Measurements from ENCODE around the gene AGBL2.
"Not testable (repeated sequence)": the region's sequence is repeated elsewhere in the genome, so short reads cannot be mapped to it uniquely, and the experiment has no call there.

Gene AGBL2

GRCh38 chr11:47737817-47738216, 22.6 kb upstream of the AGBL2 start:
- H3K9ac ChIP-seq (ENCODE audit: low read length); H3K9me2 ChIP-seq (replicated peaks; ENCODE audit: insufficient read depth, low read length); H3K27me3 ChIP-seq (replicated peaks; ENCODE audit: insufficient read depth, low read length); H3F3A ChIP-seq (ENCODE audit: insufficient read depth, low read length); DNase-seq; H3K36me3 ChIP-seq (replicated peaks; ENCODE audit: insufficient read depth, low read length); H3K79me2 ChIP-seq (ENCODE audit: low read length); H3K9me3 ChIP-seq (replicated peaks; ENCODE audit: insufficient read depth, low read length); H3K4me3 ChIP-seq (ENCODE audit: low read length); H3K27ac ChIP-seq (ENCODE audit: low read length); H3K4me2 ChIP-seq (ENCODE audit: low read depth, low read length); H4K20me1 ChIP-seq (ENCODE audit: insufficient read depth, low read length); H2AFZ ChIP-seq (ENCODE audit: low read length); H3K4me1 ChIP-seq (ENCODE audit: low read length): not testable (repeated sequence)

GRCh38 chr11:47732271-47732670, 17.1 kb upstream of the AGBL2 start:
- Histone ChIP-seq H3K27ac (ENCODE audit: low read length) (no peak overlapping the region), H3K9me3 (replicated peaks; ENCODE audit: insufficient read depth, low read length) (no peaks in the 10 kb centered on the region), H2AFZ (ENCODE audit: low read length) (no peak overlapping the region), H3K4me2 (ENCODE audit: low read depth, low read length) (no peak overlapping the region), H3K9ac (ENCODE audit: low read length) (no peak overlapping the region), H3K79me2 (ENCODE audit: low read length) (peaks cover 29% of the 10 kb centered on the region), H3K36me3 (replicated peaks; ENCODE audit: insufficient read depth, low read length) (peaks cover 20% of the 10 kb centered on the region; the same call in 1 of the 2 replicates), H3K9me2 (replicated peaks; ENCODE audit: insufficient read depth, low read length) (no peaks in the 10 kb centered on the region), H4K20me1 (ENCODE audit: insufficient read depth, low read length) (no peaks in the 10 kb centered on the region), H3K4me1 (ENCODE audit: low read length) (no peaks in the 10 kb centered on the region), H3K27me3 (replicated peaks; ENCODE audit: insufficient read depth, low read length) (no peaks in the 10 kb centered on the region), H3K4me3 (ENCODE audit: low read length) (no peak overlapping the region), H3F3A (ENCODE audit: insufficient read depth, low read length) (no peaks in the 10 kb centered on the region; the same call in 1 of the 2 replicates)
- no peak for TF ChIP-seq CTCF (IDR thresholded peaks at IDR 0.05; ENCODE audit: low read length)
- TF ChIP-seq EZH2phosphoT487 (IDR thresholded peaks at IDR 0.05; ENCODE audit: low read length), result no peak
- no peak for TF ChIP-seq EZH2 (optimal IDR thresholded peaks at IDR 0.05; ENCODE audit: low read depth, low read length)
- DNase-seq, result no peak

GRCh38 chr11:47731475-47731874, 16.3 kb upstream of the AGBL2 start:
- Histone ChIP-seq H3K27ac (ENCODE audit: low read length) (no peak overlapping the region), H3K36me3 (replicated peaks; ENCODE audit: insufficient read depth, low read length) (peaks cover 27% of the 10 kb centered on the region; the same call in 1 of the 2 replicates)
- TF ChIP-seq CTCF (IDR thresholded peaks at IDR 0.05; ENCODE audit: low read length) (no peak), EZH2phosphoT487 (IDR thresholded peaks at IDR 0.05; ENCODE audit: low read length) (no peak), EZH2 (optimal IDR thresholded peaks at IDR 0.05; ENCODE audit: low read depth, low read length) (no peak)

GRCh38 chr11:47726878-47727514, 11.8 kb upstream of the AGBL2 start:
- H3K36me3 ChIP-seq (replicated peaks; ENCODE audit: insufficient read depth, low read length), result peaks cover 33% of the 10 kb centered on the region; the same call in 1 of the 2 replicates
- peaks cover 41% of the 10 kb centered on the region for H3K79me2 ChIP-seq (ENCODE audit: low read length)
- no peaks in the 10 kb centered on the region for H3K9me2 ChIP-seq (replicated peaks; ENCODE audit: insufficient read depth, low read length)
- H3K27me3 ChIP-seq (replicated peaks; ENCODE audit: insufficient read depth, low read length), result no peaks in the 10 kb centered on the region
- H3K9ac ChIP-seq (ENCODE audit: low read length), result no peak overlapping the region
- TF ChIP-seq EZH2 (optimal IDR thresholded peaks at IDR 0.05; ENCODE audit: low read depth, low read length), result no peak
- TF ChIP-seq EZH2phosphoT487 (IDR thresholded peaks at IDR 0.05; ENCODE audit: low read length), result no peak
- no peak for TF ChIP-seq CTCF (IDR thresholded peaks at IDR 0.05; ENCODE audit: low read length)
- no peak overlapping the region for H2AFZ ChIP-seq (ENCODE audit: low read length)
- H3F3A ChIP-seq (ENCODE audit: insufficient read depth, low read length), result no peaks in the 10 kb centered on the region; the same call in 1 of the 2 replicates
- no peaks in the 10 kb centered on the region for H4K20me1 ChIP-seq (ENCODE audit: insufficient read depth, low read length)
- no peak for DNase-seq
- H3K4me1 ChIP-seq (ENCODE audit: low read length), result no peaks in the 10 kb centered on the region
- no peaks in the 10 kb centered on the region for H3K9me3 ChIP-seq (replicated peaks; ENCODE audit: insufficient read depth, low read length)
- H3K4me3 ChIP-seq (ENCODE audit: low read length), result no peak overlapping the region
- H3K27ac ChIP-seq (ENCODE audit: low read length), result no peak overlapping the region
- H3K4me2 ChIP-seq (ENCODE audit: low read depth, low read length), result no peak overlapping the region

More at GRCh38 chr11:47731475-47731874, 16.3 kb upstream of the AGBL2 start:
- Histone ChIP-seq H3K9me3 (replicated peaks; ENCODE audit: insufficient read depth, low read length) (no peaks in the 10 kb centered on the region), H3K9ac (ENCODE audit: low read length) (no peak overlapping the region), H3K4me2 (ENCODE audit: low read depth, low read length) (no peak overlapping the region), H3K27me3 (replicated peaks; ENCODE audit: insufficient read depth, low read length) (no peaks in the 10 kb centered on the region), H3F3A (ENCODE audit: insufficient read depth, low read length) (no peaks in the 10 kb centered on the region; the same call in 1 of the 2 replicates), H3K79me2 (ENCODE audit: low read length) (peaks cover 31% of the 10 kb centered on the region), H3K4me3 (ENCODE audit: low read length) (no peak overlapping the region), H3K4me1 (ENCODE audit: low read length) (no peaks in the 10 kb centered on the region), H4K20me1 (ENCODE audit: insufficient read depth, low read length) (no peaks in the 10 kb centered on the region), H2AFZ (ENCODE audit: low read length) (no peak overlapping the region), H3K9me2 (replicated peaks; ENCODE audit: insufficient read depth, low read length) (no peaks in the 10 kb centered on the region)
- no peak for DNase-seq
